ENCODE measurements around the gene SLC10A6.
A peak's percentile ranks its signal among the peaks of the same experiment; 100 is the strongest.
"Not testable (repeated sequence)": the region's sequence is repeated elsewhere in the genome, so short reads cannot be mapped to it uniquely, and the experiment has no call there.

The SLC10A6 gene

GRCh38 chr4:86848732-86849619 lies at the start of gene SLC10A6:
Gene SLC10A6 (minus strand): TSS chr4:86849384. CDS start chr4:86849115, 269 bp downstream.
- Mint-ChIP-seq H3K36me3 (no peaks in the 10 kb centered on the region), H3K4me1 (no peaks in the 10 kb centered on the region), H3K9me3 (peaks cover 5% of the 10 kb centered on the region), H3K4me3 (no peak within 1 kb of the TSS), H3K27me3 (peaks cover 18% of the 10 kb centered on the region), H3K27ac (no peak within 1 kb of the TSS)
- ATAC-seq: no peak

GRCh38 chr4:86898562-86898961 lies 49.4 kb upstream of the SLC10A6 start:
- H3K4me1 Mint-ChIP-seq: no peaks in the 10 kb centered on the region
- H3K27ac Mint-ChIP-seq: no peak overlapping the region
- H3K36me3 Mint-ChIP-seq: peaks cover 5% of the 10 kb centered on the region
- no peaks in the 10 kb centered on the region for H3K27me3 Mint-ChIP-seq
- no peaks in the 10 kb centered on the region for H3K9me3 Mint-ChIP-seq
- ATAC-seq: no peak
- H3K4me3 Mint-ChIP-seq: no peak overlapping the region

GRCh38 chr4:86896596-86896995 lies 47.4 kb upstream of the SLC10A6 start:
- peaks cover 1% of the 10 kb centered on the region for H3K36me3 Mint-ChIP-seq
- H3K4me3 Mint-ChIP-seq: no peak overlapping the region
- H3K4me1 Mint-ChIP-seq: peaks cover 3% of the 10 kb centered on the region
- no peaks in the 10 kb centered on the region for H3K9me3 Mint-ChIP-seq
- H3K27ac Mint-ChIP-seq: no peak overlapping the region
- peaks cover 12% of the 10 kb centered on the region for H3K27me3 Mint-ChIP-seq
- no peak for ATAC-seq

- Mint-ChIP-seq H3K36me3 (no peaks in the 10 kb centered on the region), H3K27me3 (peaks cover 19% of the 10 kb centered on the region), H3K4me3 (no peak overlapping the region), H3K27ac (no peak overlapping the region), H3K9me3 (no peaks in the 10 kb centered on the region), H3K4me1 (peaks cover 5% of the 10 kb centered on the region)
- ATAC-seq: peak; percentile 58
Measured at GRCh38 chr4:86895692-86896488, 46.7 kb upstream of the SLC10A6 start.

- Mint-ChIP-seq H3K9me3 (no peaks in the 10 kb centered on the region), H3K4me3 (no peak overlapping the region), H3K4me1 (peaks cover 5% of the 10 kb centered on the region), H3K27ac (no peak overlapping the region), H3K36me3 (no peaks in the 10 kb centered on the region), H3K27me3 (peaks cover 34% of the 10 kb centered on the region)
- ATAC-seq: no peak
Measured at GRCh38 chr4:86894455-86894854, 45.3 kb upstream of the SLC10A6 start.

GRCh38 chr4:86893136-86893535 lies 44.0 kb upstream of the SLC10A6 start:
- peaks cover 36% of the 10 kb centered on the region for H3K27me3 Mint-ChIP-seq
- no peak overlapping the region for H3K27ac Mint-ChIP-seq
- no peak for ATAC-seq
- no peak overlapping the region for H3K4me3 Mint-ChIP-seq
- H3K4me1 Mint-ChIP-seq: peaks cover 5% of the 10 kb centered on the region
- no peaks in the 10 kb centered on the region for H3K36me3 Mint-ChIP-seq
- no peaks in the 10 kb centered on the region for H3K9me3 Mint-ChIP-seq

- Mint-ChIP-seq H3K36me3 (no peaks in the 10 kb centered on the region), H3K27me3 (peaks cover 36% of the 10 kb centered on the region), H3K4me1 (peaks cover 5% of the 10 kb centered on the region), H3K27ac (no peak overlapping the region), H3K9me3 (no peaks in the 10 kb centered on the region), H3K4me3 (peak overlapping the region; percentile 65)
- peak; percentile 17 for ATAC-seq
Measured at GRCh38 chr4:86892636-86892960, 43.4 kb upstream of the SLC10A6 start.

GRCh38 chr4:86891762-86892635 lies 42.8 kb upstream of the SLC10A6 start, which contains the start of gene C4orf36:
Gene C4orf36 (minus strand): TSS chr4:86892422. CDS start chr4:86891520, 902 bp downstream.
- H3K9me3 Mint-ChIP-seq: no peaks in the 10 kb centered on the region
- no peaks in the 10 kb centered on the region for H3K36me3 Mint-ChIP-seq
- H3K4me1 Mint-ChIP-seq: peaks cover 5% of the 10 kb centered on the region
- no peak within 1 kb of the TSS for H3K27ac Mint-ChIP-seq
- ATAC-seq: peak; percentile 71
- H3K4me3 Mint-ChIP-seq: peak within 1 kb of the TSS; percentile 65
- peaks cover 36% of the 10 kb centered on the region for H3K27me3 Mint-ChIP-seq

- ATAC-seq: no peak
- Mint-ChIP-seq H3K9me3 (no peaks in the 10 kb centered on the region), H3K27me3 (peaks cover 36% of the 10 kb centered on the region), H3K4me3 (no peak overlapping the region), H3K27ac (no peak overlapping the region), H3K36me3 (no peaks in the 10 kb centered on the region), H3K4me1 (peaks cover 5% of the 10 kb centered on the region)
Measured at GRCh38 chr4:86890790-86891189, 41.6 kb upstream of the SLC10A6 start.

GRCh38 chr4:86879641-86880040 lies 30.5 kb upstream of the SLC10A6 start:
- no peaks in the 10 kb centered on the region for H3K36me3 Mint-ChIP-seq
- peaks cover 12% of the 10 kb centered on the region for H3K9me3 Mint-ChIP-seq
- no peaks in the 10 kb centered on the region for H3K27me3 Mint-ChIP-seq
- H3K4me3 Mint-ChIP-seq: no peak overlapping the region
- no peaks in the 10 kb centered on the region for H3K4me1 Mint-ChIP-seq
- no peak overlapping the region for H3K27ac Mint-ChIP-seq
- ATAC-seq: no peak

- H3K27ac Mint-ChIP-seq: no peak overlapping the region
- no peaks in the 10 kb centered on the region for H3K27me3 Mint-ChIP-seq
- H3K4me1 Mint-ChIP-seq: no peaks in the 10 kb centered on the region
- no peak for ATAC-seq
- peaks cover 12% of the 10 kb centered on the region for H3K9me3 Mint-ChIP-seq
- H3K36me3 Mint-ChIP-seq: no peaks in the 10 kb centered on the region
- no peak overlapping the region for H3K4me3 Mint-ChIP-seq
Measured at GRCh38 chr4:86878640-86879039, 29.5 kb upstream of the SLC10A6 start.

- Mint-ChIP-seq H3K4me1 (no peaks in the 10 kb centered on the region), H3K27me3 (no peaks in the 10 kb centered on the region), H3K27ac (no peak overlapping the region), H3K9me3 (peaks cover 12% of the 10 kb centered on the region), H3K36me3 (no peaks in the 10 kb centered on the region), H3K4me3 (no peak overlapping the region)
- ATAC-seq: no peak
Measured at GRCh38 chr4:86876894-86877685, 27.9 kb upstream of the SLC10A6 start.

GRCh38 chr4:86875436-86875835 lies 26.3 kb upstream of the SLC10A6 start:
- not testable (repeated sequence) for H3K27me3 Mint-ChIP-seq, H3K27ac Mint-ChIP-seq, H3K4me3 Mint-ChIP-seq, ATAC-seq, H3K36me3 Mint-ChIP-seq, H3K4me1 Mint-ChIP-seq
- H3K9me3 Mint-ChIP-seq: peaks cover 12% of the 10 kb centered on the region

- Mint-ChIP-seq H3K27ac (no peak overlapping the region), H3K36me3 (no peaks in the 10 kb centered on the region), H3K4me1 (peaks cover 9% of the 10 kb centered on the region), H3K27me3 (no peaks in the 10 kb centered on the region), H3K9me3 (peaks cover 1% of the 10 kb centered on the region), H3K4me3 (no peak overlapping the region)
- no peak for ATAC-seq
Measured at GRCh38 chr4:86872135-86872534, 23.0 kb upstream of the SLC10A6 start.

Data from stimulated activated memory B cell treated with anti-CD40 and anti-IgM and Interleukin-4, amounts not matched to agents 10 μg/mL and 1 μg/mL and 100 μg/mL, for 72 hours (primary cell).